ENCODE results near the gene MAG.

The MAG gene

DNA sequence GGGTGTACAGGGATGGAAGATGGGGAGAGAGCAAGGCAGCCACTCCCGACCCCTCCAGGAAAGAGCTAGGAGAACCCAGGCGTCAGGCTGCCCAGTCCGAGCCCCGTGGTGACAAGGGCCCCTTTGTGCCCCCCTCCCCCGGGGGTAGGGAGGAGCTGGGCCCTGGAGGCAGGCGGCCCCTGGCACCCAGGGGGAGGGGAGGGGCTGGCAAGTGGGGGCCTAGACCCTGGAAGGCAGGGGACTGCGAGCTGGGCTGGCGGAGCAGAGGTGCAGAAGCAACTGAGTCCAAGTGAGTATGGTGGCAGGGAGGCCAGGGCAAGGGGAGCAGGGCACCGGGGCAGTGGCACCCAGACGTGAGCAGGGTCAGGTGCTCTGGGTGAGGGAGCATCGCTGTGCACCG is at the start of gene MAG:
Gene MAG, plus strand, starts transcription at position 246 of the 400 bp plus-strand sequence. CDS start 3,248 bp downstream, outside the sequence.
- no peak for DNase-seq

GRCh38 chr19:35246466-35247092 is 45.4 kb upstream of the MAG start:
- DNase-seq = no peak

DNA sequence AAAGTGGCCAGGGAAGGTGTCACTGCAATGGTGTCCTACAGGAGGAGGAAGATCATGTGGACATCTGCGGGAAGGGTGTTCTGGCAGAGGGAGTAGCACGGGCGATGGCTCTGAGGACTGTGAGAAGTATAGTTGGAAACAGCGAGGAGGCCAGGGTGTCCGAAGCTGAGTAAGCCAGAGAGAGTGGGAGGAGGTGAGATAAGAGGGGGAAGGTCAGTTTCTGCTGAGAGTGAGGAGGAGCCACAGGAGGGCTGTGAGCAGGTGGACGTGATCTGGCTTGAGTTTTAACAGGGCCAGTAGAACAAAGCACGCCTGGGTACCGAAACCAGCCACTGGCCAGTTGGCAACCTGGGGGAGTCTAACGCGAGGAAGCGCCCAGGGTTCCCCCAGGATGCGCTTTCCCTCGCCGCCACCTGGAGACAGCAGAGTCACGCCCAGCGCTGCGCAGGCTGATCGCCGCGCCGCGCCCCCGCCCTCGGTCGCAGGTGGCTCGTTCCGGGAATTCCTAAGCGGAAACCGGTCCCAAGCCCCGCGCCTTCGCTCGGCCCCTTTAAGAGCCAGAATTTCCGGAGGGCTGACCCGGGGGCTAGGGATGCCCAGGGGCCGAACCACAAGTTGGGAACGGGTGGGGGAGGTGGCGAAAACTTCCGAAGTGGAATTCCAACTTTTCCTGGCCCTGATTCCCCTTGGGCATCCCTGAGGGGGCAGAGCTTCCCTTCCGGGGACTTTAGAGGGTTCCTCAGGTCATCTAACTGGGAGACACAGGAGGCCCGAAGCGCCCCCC is 44.2 kb upstream of the MAG start:
- no peak for DNase-seq

DNA sequence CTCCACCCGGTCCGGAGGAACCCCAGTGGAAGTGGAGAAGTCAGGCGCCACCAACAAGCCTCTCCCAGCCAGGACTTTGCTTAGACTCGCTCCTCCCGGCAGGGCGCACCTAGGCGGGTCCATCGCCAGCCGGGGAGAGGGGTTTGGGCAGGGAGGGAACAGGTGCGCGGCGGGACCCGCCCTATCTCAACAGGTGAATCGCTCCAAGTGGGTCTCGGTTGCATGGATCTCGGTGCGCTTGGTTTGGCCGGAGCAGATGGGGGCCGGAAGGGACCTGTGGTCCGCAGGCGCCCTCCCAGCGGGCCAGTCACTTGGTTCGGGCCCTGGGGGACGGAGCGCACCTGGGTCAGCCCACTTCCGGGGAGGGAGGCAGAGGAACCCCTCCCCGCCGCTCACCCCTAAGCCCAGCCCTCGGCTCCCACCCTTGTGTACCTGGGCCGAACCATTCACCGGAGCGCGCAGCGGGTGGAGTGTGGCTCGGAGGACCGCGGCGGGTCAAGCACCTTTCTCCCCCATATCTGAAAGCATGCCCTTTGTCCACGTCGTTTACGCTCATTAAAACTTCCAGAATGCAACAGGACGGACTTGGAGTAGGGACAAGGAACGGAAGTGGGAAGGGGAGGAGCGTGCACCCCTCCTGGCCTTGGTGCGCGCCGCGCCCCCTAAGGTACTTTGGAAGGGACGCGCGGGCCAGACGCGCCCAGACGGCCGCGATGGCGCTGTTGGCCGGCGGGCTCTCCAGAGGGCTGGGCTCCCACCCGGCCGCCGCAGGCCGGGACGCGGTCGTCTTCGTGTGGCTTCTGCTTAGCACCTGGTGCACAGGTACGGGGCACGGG is 43.4 kb upstream of the MAG start, which contains the start of gene LSR:
Gene LSR, plus strand, starts transcription at position 693 of the 836 bp plus-strand sequence. Its CDS starts 21 bp downstream, at position 714.
- no peak for DNase-seq

- DNase-seq = no peak
These were observed 42.7 kb upstream of the MAG start for GRCh38 chr19:35249146-35249847.

DNA sequence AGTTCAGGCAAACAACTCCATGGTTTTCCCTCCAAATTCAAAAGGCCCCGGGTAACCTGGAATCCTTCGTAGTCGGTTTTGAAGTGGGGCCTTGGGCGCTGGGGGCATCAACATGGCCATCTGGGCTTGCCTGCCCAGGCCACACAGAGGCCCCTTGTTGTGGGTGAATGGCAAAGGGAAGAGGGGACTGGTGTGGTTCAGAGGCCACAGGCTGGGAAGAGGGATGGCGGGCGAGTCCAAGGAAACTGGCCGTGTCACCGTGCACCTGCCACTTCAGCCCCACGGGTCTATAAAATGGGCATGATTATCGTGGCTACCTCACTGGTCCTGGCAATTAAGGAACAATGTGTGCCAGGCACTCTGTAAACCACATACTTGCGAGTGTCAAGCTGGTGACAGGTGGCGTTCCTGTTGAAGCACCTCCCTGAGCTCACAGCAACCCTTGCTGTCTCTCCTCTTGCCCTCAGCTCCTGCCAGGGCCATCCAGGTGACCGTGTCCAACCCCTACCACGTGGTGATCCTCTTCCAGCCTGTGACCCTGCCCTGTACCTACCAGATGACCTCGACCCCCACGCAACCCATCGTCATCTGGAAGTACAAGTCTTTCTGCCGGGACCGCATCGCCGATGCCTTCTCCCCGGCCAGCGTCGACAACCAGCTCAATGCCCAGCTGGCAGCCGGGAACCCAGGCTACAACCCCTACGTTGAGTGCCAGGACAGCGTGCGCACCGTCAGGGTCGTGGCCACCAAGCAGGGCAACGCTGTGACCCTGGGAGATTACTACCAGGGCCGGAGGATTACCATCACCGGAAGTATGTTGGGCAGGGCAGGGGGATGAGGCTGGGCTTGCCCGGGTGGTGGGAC is 41.9 kb upstream of the MAG start:
- DNase-seq = no peak

GRCh38 chr19:35251456-35251855 is 40.5 kb upstream of the MAG start:
- no peak for DNase-seq

DNA sequence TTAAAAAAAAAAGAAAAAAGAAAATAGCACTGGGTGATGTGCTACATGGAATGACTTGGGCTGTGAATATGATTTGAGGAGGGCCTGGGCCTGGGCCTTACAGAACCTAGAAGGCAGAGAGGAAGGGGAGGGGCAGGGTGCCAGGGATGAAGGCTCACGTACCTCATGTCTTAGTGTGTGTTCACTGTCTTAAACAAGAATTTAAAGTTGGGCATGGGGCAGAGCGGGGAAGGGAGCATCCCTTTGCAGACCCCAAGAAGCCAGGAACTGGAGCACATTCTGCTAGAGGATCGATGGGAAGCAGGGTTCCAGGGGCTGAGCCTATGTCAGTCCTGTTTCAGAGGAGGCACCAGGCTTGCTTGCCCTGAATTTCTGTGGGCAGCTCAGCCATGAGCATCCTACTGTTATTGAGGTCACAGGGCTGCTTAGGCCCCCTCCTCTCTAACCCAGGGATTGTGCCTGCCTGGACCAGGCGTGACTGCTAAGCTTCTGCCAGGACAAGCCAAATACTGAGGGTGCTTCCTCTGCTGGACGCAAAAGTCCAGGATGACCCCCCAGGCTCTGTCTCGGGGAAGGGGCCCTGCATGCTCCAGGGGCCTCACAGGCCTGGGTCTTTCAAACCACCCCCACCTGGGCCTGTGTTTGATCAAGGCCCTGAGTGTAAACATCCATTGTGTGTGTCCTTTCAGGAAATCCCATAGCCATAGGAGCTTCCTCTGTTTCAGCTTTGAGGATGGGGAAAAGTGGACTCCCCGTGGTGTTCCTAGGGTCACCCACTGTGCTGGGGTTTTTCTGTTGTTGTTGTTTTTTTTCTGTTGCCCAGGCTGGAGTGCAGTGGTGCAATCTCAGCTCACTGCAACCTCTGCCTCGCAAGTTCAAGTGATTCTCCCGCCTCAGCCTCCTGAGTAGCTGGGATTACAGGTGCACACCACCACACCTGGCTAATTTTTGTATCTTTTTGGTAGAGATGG is 38.4 kb upstream of the MAG start:
- no peak for DNase-seq

DNA sequence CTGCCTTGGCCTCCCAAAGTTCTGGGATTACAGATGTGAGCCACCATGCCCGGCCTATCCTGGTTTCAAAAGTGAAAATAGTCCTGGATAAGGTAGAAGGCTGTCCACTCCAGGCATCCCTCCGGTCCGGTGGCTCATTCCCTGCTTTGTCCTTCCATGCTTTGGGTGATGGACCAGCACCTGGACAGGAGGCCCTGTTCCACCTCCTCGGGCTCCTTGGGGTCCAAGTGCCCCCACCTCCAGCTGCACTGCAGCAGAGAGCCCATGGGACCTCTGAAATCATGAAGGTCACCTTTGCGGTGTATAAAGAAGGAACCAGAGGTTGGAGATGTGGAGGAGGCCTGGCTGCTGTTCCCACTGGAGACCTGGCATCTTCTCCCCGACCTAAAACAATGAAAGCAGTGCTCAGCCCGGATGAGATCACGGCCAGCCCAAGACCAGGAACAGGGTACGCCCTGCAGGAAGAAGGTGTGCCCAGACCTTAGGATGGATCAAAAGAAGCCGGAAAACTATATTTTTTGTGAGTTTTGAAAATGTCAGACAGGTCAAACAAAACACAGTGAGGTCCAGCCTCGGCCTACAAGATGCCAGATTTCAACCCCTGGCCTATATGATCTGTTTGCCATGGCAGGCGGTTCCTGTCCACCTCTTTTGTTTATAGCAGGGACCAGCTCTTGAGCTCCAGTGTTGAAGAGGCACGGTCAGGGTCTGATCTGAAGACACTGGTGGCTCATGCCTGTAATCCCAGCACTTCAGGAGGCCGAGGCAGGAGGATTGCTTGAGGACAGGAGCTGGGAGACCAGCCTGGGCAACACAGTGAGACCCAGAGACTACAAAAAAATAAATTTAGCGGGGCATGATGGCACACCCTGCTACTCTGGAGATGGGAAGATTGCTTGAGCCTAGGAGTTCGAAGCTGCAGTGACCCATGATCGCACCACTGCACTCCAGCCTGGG is 37.3 kb upstream of the MAG start:
- no peak for DNase-seq

DNA sequence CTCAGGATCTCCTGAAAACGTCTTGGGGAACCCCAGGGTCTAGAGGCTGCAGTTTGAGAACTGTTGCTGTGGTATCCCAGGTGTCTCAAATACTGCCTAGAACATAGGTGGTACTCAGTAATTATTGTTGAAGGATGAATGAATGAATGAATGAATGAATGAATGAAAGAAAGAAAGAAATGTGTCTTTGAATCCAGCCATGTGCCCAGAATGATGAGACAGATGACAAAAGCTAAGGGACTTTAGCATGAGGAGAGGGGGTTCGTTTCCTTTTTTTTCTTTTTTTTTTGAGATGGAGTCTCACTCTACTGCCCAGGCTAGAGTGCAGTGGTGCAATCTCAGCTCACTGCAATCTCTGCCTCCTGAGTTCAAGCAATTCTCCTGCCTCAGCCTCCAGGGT is 35.4 kb upstream of the MAG start:
- DNase-seq = no peak

GRCh38 chr19:35257113-35257461 is 34.9 kb upstream of the MAG start:
- DNase-seq = no peak

DNA sequence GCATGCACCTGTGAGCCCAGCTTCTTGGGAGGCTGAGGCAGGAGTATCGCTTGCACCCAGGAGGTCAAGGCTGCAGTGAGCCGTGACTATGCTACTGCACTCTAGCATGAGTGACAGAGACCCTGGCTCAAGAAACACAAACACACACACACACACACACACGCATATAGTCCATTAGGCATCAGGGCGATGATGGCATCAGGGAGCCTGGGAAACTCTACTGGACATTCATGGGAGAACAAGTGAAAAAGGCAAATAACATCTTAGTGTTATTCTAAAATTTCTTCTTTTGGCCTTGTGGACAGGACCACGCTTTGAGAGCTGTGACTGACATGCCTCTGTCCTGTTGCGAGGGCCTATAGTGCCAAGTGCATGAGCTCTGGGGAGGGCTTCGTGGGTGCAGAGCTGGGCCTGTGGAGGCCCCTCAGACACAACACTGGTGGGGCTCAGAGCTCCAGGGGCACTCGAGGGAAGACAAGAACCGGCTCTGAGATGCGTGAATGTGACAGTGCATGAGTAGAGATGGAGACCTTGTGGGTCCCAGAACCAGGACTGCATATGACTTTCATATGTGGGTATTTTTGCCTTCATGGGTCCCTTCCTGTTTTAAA is 31.2 kb upstream of the MAG start:
- no peak for DNase-seq

DNA sequence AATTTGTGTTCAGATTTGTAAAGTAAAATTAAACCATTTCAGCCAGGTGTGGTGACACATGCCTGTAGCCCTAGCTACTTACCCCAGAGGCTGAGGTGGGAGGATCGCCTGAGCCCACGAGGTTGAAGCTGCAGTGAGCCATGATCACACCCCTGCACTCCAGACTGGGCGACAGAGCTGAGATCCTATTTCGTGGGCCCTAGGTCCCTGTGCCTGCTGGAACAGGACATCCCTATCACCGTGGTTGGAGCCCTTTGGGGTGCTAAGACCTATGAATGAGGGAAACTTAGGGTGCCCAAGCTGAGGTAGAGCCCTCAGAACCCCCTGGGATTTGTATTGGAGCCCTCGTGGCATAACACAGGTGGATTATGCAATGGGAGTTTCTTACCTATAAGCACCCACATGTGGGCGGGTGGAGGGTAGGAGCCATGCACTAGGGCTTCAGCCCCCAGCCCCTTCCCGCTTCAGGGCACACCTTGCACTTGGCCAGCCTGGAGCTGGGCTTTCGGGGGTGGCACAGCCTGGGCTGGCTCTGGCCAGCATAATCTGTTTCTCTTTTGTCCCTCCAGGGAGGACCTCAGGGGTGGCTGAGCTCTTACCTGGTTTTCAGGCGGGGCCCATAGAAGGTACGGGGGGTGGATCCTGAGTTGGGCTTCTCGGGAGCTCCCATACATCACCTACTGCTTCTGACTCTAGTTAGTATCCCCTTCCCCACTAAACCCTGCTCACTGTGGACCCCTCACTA is 30.4 kb upstream of the MAG start:
- DNase-seq = no peak

DNA sequence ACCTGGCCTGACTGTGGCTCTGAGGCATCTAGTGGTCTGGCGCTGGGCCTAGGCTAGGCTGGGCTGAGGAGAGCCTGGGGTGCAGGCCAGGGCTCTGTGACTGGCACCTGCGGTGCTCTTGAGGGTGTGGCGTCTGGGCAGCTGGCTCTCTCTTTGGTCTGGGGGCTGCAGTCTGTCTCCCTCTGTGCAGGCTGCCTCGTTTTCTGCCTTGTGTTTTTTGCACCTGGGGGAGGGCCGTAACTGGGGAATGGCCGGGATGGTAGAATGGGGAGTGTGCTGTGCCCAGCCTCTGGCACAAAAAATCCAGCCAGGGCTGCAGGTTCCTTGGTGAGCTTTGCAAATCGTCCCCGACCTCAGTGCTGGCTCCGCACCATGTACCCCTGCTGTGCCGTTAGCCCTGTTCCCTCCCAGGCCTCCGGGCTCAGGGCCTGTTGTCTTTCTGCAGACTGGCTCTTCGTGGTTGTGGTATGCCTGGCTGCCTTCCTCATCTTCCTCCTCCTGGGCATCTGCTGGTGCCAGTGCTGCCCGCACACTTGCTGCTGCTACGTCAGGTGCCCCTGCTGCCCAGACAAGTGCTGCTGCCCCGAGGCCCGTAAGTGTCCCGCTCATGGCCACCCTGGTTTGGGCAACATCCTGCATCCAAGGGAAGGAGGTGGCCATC is 29.7 kb upstream of the MAG start:
- no peak for DNase-seq

- no peak for DNase-seq
These were observed 27.5 kb upstream of the MAG start for GRCh38 chr19:35264268-35265125.

GRCh38 chr19:35265126-35265899 is 26.6 kb upstream of the MAG start:
- no peak for DNase-seq
